DMS114 treated with DMSO at 0.1 percent for 48 hours (cell line): ENCODE measurements around the gene SFTPB.
A peak's percentile ranks its signal among the peaks of the same experiment; 100 is the strongest.

Experiments
- DNase-seq: peaks from one replicate; lab custom pipeline; 2025; ENCODE audit not compliant: unreplicated experiment; lab: John Stamatoyannopoulos, UW

Gene SFTPB

DNA sequence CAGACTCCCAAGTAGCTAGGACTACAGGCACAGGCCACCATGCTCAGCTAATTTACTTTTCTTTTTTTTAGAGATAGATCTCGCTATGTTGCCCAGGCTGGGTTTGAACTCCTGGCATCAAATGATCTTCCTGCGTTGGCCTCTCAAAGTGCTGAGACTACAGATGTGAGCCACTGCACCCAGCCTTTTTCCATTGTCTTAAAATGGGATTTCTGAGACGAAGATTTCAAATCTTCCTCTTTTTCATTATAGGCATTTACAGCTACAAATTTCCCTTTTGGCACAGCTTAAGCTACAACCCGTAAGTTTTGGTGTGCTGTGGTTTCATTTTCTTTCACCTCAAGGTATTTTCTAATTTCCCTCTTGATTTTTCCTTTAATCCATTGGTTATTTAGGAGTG is 34.8 kb upstream of the SFTPB start:
- DNase-seq: no peak

- DNase-seq: no peak
These were observed 34.2 kb upstream of the SFTPB start for GRCh38 chr2:85702172-85702571.

GRCh38 chr2:85699325-85699724 is 31.3 kb upstream of the SFTPB start:
- DNase-seq: no peak

DNA sequence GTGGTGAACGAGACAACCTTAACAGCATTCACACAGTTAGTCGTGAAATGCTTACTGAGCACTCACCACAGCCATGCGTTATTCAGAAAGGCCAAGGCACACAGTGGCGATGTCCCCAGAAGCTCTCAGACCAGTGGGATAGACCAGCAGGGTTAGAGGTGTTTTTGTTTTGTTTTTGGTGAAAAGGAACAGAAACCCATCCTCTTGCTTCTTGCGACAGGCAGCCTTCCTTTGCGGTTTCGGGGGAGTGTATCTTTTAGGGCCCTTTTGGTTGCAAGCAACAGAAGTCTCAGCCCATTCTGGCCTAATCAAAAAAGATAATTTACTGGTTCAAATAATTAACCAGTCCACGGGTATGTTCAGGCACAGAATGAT is 30.9 kb upstream of the SFTPB start:
- DNase-seq: no peak

GRCh38 chr2:85698184-85698879 is 30.3 kb upstream of the SFTPB start:
- DNase-seq: no peak

- no peak for DNase-seq
These were observed 29.7 kb upstream of the SFTPB start for GRCh38 chr2:85697716-85698115.

DNA sequence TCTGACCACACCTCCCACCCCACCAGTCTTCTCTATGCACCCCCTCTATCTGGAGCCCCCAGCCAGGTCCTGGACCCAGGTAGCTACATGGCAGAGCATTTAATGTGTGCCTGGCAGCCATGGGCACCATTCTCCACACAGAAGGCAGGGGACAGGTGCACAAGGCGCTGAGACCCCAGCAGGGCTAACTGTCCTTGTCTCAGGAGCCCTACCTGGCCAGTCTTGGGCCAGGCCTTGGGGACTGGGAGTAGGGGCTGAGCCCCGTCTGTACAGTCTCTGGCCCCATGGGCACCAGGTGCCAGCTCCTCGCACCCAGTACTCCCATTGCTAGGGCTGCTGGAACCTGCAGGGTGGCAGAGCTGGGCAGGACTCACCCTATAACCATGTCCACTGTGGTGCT is 29.1 kb upstream of the SFTPB start:
- DNase-seq: no peak

DNA sequence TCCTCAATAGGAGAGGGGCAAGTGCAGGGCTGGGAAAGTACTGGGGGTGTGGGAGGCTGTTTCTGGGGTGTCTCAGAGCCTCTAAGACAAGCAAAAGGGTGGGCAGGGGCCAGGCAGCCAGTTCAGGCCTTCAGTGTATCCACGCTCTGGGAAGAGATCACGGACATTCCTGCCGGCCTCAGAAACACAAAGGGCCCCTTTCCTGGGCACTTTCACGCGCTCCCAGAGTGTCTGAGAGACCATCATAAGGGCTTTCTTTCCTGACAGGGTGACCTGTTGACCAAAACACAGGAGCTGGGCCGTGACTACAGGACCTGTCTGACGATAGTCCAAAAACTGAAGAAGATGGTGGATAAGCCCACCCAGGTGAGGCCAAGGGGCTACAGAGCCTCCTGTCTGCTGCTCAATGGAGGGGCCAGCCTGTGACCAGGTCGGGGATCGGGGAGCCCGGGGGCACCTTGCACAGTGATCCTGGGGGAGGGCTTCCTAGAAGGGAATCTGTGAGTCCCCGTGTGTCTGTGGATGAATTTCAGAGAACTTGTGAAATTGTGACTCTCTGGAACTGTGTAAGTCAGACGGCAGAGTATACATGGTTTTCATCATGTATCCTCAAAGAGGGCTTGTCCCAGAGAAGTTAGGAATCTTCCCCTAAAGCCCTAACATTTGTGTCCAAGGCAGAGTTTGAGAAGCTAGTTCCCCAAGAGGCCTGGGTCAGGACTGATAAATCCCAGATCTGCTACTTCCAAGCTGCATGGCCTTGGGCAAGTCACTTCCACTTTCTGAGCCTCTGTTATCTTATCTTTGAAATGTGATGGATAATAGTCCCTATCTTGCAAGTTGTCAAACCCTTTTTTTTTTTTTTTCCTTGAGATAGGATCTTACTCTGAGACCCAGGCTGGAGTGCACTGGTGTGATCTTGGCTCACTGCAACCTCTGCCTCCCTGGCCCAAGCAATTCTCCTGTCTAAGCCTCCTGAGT is 28.0 kb upstream of the SFTPB start:
- no peak for DNase-seq

- no peak for DNase-seq
These were observed 27.1 kb upstream of the SFTPB start for GRCh38 chr2:85695121-85695520.

DNA sequence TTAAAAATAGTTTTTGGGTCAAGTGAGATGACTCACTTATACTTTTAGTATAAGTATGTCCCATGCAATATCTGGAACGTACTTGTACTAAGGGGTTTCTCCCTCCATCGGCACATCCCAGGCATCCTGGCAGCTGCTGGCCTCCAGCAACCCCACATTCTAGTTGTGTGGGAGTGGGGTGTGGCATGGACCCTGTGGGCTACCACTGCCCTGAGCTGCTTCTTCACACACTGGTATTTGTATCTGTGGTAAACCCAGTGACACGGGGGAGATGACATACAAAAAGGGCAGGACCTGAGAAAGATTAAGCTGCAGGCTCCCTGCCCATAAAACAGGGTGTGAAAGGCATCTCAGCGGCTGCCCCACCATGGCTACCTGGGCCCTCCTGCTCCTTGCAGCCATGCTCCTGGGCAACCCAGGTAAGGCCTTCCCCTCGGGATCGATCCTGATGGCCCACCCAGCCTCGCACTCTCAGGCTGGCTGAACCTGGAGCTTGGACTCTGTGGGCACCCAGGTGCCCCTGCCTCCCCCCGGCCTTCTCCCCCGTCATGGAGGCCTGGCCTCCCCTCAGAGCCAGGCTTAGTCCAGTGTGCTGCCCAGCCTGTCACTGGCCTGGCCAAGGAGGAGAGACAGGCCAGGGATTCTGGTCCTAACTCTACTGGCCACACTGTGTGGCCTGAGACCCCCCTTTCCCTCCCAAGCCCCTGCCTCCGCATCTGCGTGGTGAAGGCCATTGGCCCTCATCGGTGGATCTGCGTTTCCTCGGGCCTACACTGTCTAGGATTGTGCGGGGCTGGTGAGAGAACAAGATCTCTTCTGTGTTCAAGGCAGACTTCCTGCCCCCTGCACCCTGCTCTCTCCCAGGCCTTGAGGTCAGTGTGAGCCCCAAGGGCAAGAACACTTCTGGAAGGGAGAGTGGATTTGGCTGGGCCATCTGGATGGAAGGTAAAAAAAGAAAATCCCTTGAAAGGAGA is 26.3 kb upstream of the SFTPB start, which contains the start of gene GNLY:
GNLY (plus strand) TSS at position 307 of the 974 bp plus-strand sequence; CDS start at position 368, 61 bp downstream.
- no peak for DNase-seq

DNA sequence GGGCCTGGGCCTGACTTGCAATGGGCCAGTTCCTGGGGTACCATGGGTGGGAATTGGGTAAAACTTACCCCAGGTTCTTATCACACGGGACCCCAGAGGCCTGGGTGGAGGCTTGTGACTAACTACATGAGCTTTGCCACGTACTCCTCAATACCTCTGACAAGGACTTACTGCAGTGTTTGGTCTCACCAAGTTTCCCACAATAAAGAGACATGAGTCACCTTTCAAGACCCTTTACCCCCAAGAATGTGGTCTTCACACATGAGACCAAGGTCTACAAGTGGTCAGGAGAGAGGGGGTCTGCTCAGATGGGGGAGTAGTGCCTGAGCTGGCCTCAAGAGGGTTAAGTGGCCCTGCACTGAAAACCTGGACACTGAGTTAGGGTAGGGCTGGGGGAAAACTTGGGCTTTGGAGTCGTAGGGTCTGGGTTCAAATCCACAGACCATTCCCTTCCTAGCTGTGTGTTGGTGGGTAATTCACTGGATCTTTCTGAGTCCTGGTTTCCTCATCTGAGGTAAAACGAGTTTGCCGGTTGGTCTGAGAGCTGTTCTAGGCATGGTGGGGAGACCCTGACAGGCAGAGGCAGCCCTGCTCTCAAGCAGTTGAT is 24.1 kb upstream of the SFTPB start:
- DNase-seq: no peak

DNA sequence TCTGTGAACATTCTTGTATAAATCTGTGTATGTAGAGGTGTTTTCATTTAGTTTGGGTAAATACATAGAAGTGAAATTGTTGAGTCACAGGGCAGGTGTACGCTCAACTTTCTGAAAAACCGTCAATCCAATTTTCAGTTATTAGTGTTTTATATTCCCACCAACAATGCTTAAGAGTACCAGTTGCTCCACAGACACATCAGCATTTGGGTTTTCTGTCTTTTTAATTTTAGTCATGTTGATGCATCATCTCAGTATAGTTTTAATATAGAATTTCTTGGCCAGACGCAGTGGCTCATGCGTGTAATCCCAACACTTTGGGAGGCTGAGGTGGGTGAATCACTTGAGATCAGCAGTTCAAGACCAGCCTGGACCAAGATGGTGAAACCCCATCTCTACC is 22.9 kb upstream of the SFTPB start:
- DNase-seq: no peak

DNA sequence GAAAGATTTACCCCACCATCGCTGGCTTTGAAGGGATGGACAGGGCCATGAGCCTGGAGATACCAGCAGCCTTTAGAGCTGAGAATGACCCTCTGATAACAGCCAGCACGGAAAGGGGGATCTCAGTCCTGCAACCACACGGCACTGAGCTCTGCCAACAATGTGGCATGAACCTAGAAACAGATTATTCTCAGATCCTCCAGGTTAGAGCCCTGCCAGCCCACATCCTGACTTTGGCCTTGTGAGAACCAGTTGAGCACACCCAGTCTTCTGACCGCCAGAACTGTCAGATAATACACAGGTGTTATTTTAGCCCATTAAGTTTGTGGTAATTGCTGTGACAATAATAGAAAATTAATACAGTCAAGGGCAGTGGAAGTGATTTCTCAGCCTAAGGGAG is 16.8 kb upstream of the SFTPB start:
- no peak for DNase-seq

GRCh38 chr2:85684380-85684779 is 16.4 kb upstream of the SFTPB start:
- no peak for DNase-seq

DNA sequence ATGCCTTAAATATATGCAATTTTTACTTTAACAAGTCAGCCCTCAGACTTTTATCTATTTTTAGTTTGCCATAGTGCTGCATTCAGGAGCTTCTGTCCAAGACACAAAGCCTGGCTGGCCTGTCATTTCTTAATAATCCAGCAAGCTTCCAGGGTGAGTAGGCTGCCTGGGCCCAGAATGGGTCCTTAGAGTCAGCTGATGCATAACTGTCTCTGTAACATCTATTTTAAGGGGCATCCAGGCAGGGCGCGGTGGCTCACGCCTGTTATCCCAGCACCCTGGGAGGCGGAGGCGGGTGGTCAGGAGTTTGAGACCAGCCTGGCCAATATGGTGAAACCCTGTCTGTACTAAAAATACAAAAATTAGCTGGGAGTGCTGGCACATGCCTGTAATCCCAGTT is 14.4 kb upstream of the SFTPB start:
- no peak for DNase-seq

DNA sequence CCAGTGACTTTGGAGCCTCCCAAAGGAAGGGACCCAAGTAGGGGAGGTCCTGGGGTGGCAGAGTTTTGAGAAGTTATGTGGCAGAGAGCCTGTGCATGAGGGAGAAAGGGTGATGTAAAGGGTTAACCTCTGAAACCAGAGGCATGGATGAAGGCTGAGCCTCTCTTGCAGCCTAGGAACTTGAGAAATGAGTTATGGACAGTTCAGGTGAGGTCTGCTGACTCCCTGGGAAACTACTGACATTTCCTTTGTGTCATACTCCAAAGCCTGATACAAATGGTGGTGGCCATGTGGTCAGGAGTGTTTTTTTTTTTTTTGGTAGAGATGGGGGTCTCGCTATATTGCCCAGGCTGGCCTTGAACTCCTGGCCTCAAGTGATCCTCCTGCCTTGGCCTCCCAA is 13.8 kb upstream of the SFTPB start:
- DNase-seq: no peak

- DNase-seq: no peak
These were observed 13.4 kb upstream of the SFTPB start for GRCh38 chr2:85681372-85681763.

GRCh38 chr2:85680707-85681371 is 12.8 kb upstream of the SFTPB start:
- no peak for DNase-seq

GRCh38 chr2:85678794-85679672 is 11.0 kb upstream of the SFTPB start:
- peak; percentile 37 for DNase-seq
